HEK293 (cell line): Measurements from ENCODE around the gene NBPF3.

Experiments
- CTCF ChIA-PET: fragments of 350-600 bp; formaldehyde crosslinking; extraction: SDS; loops from one replicate; lab custom pipeline; 2021; ENCODE audit warnings: antibody characterized with exemption; lab: Yijun Ruan, JAX
- POLR2A ChIA-PET: fragments of 300-600 bp; formaldehyde crosslinking; extraction: SDS; loops from one replicate; lab custom pipeline; 2020; ENCODE audit warnings: antibody characterized with exemption, inconsistent platforms; lab: Yijun Ruan, JAX
- H3K27ac ChIP-seq: fragments of 200-500 bp; sonication (Bioruptor generic); 2 replicates; pipeline ENCODE4 v1.5.1; 2014; ENCODE audit warnings: low read depth, low read length, control low read depth, inconsistent platforms; ENCODE audit errors: extremely low read depth
- H3K36me3 ChIP-seq, 2 experiments: fragments of 200-500 bp in 1 of 2; sonication (Bioruptor generic) in 1 of 2; 1 replicate in 1 of 2; 2 replicates in 1 of 2; pipeline ENCODE4 v1.5.1; 2014 to 2017; ENCODE audit warnings: inconsistent platforms in 2 of 2, low read length in 2 of 2; ENCODE audit not compliant: control insufficient read depth in 2 of 2, insufficient read depth in 1 of 2
- H3K4me1 ChIP-seq: fragments of 200-500 bp; sonication (Bioruptor generic); 2 replicates; pipeline ENCODE4 v1.5.1; 2014; ENCODE audit warnings: mild to moderate bottlenecking, low read length, inconsistent platforms; ENCODE audit not compliant: control insufficient read depth, insufficient read depth
- H3K4me3 ChIP-seq: 2 replicates; pipeline ENCODE4 v1.5.1; 2011; ENCODE audit warnings: low read depth, mild to moderate bottlenecking, control low read depth, low read length, moderate library complexity
- H3K9me3 ChIP-seq: fragments of 200-500 bp; sonication (Bioruptor generic); 2 replicates; pipeline ENCODE4 v1.5.1; 2014; ENCODE audit warnings: low read depth, low read length, inconsistent platforms; ENCODE audit not compliant: control insufficient read depth, insufficient read depth
- BCL11A ChIP-seq: fragments of 450-650 bp; formaldehyde crosslinking; IDR thresholded peaks from 2 replicates; pipeline ENCODE4 v1.5.1; 2016; ENCODE audit warnings: low read depth, missing biosample characterization, missing genetic modification characterization
- EGR2 ChIP-seq: fragments of 450-650 bp; formaldehyde crosslinking; IDR thresholded peaks from 2 replicates; pipeline ENCODE4 v1.5.1; 2016; ENCODE audit warnings: low read depth, missing biosample characterization, missing genetic modification characterization
- GLI4 ChIP-seq: fragments of 450-650 bp; formaldehyde crosslinking; IDR thresholded peaks from 2 replicates; pipeline ENCODE4 v1.5.1; 2016; ENCODE audit warnings: missing biosample characterization, missing genetic modification characterization
- KLF7 ChIP-seq: fragments of 450-650 bp; formaldehyde crosslinking; IDR thresholded peaks from 2 replicates; pipeline ENCODE4 v1.5.1; 2016; ENCODE audit warnings: missing biosample characterization, missing genetic modification characterization, borderline replicate concordance
- OVOL3 ChIP-seq: fragments of 450-650 bp; formaldehyde crosslinking; IDR thresholded peaks from 2 replicates; pipeline ENCODE4 v1.5.1; 2016; ENCODE audit warnings: missing biosample characterization, missing genetic modification characterization
- SCRT1 ChIP-seq: fragments of 450-650 bp; formaldehyde crosslinking; IDR thresholded peaks from 2 replicates; pipeline ENCODE4 v1.5.1; 2016; ENCODE audit warnings: missing biosample characterization, missing genetic modification characterization, borderline replicate concordance
- SCRT2 ChIP-seq: fragments of 450-650 bp; formaldehyde crosslinking; IDR thresholded peaks from 2 replicates; pipeline ENCODE4 v1.5.1; 2016; ENCODE audit warnings: missing biosample characterization, missing genetic modification characterization
- ZFHX2 ChIP-seq: fragments of 450-650 bp; formaldehyde crosslinking; conservative IDR thresholded peaks from 2 replicates; pipeline ENCODE4 v1.5.1; 2016; ENCODE audit warnings: missing biosample characterization, missing genetic modification characterization
- ZNF221 ChIP-seq: fragments of 450-650 bp; formaldehyde crosslinking; IDR thresholded peaks from 2 replicates; pipeline ENCODE4 v1.5.1; 2017; ENCODE audit warnings: missing biosample characterization, missing genetic modification characterization, borderline replicate concordance
- ZNF26 ChIP-seq: fragments of 450-650 bp; formaldehyde crosslinking; IDR thresholded peaks from 2 replicates; pipeline ENCODE4 v1.5.1; 2016; ENCODE audit warnings: missing biosample characterization, missing genetic modification characterization
- ZNF48 ChIP-seq: fragments of 450-650 bp; formaldehyde crosslinking; IDR thresholded peaks from 2 replicates; pipeline ENCODE4 v1.5.1; 2016; ENCODE audit warnings: missing biosample characterization, missing genetic modification characterization
- ZNF560 ChIP-seq: fragments of 450-650 bp; formaldehyde crosslinking; IDR thresholded peaks from 2 replicates; pipeline ENCODE4 v1.5.1; 2017; ENCODE audit warnings: missing biosample characterization, missing genetic modification characterization, borderline replicate concordance
- ZNF596 ChIP-seq: fragments of 450-650 bp; IDR thresholded peaks from 2 replicates; pipeline ENCODE4 v1.5.0; 2018; ENCODE audit warnings: missing biosample characterization, mild to moderate bottlenecking, missing genetic modification characterization, moderate library complexity
- ZNF624 ChIP-seq: fragments of 450-650 bp; formaldehyde crosslinking; IDR thresholded peaks from 2 replicates; pipeline ENCODE4 v1.5.1; 2017; ENCODE audit warnings: missing biosample characterization, missing genetic modification characterization
- ZNF660 ChIP-seq: fragments of 450-650 bp; IDR thresholded peaks from 2 replicates; pipeline ENCODE4 v1.5.1; 2018; ENCODE audit warnings: missing biosample characterization, mild to moderate bottlenecking, missing genetic modification characterization
- ZNF670 ChIP-seq: fragments of 450-650 bp; formaldehyde crosslinking; IDR thresholded peaks from 2 replicates; pipeline ENCODE4 v1.5.1; 2016; ENCODE audit warnings: missing biosample characterization, missing genetic modification characterization, low read depth
- ZNF692 ChIP-seq: fragments of 450-650 bp; formaldehyde crosslinking; IDR thresholded peaks from 2 replicates; pipeline ENCODE4 v1.5.1; 2016; ENCODE audit warnings: missing biosample characterization, missing genetic modification characterization
- ZXDB ChIP-seq: fragments of 450-650 bp; formaldehyde crosslinking; IDR thresholded peaks from 2 replicates; pipeline ENCODE4 v1.5.1; 2016; ENCODE audit warnings: missing biosample characterization, missing genetic modification characterization
- TF ChIP-seq, protein P1 (sequence below): fragments of 450-650 bp; formaldehyde crosslinking; IDR thresholded peaks from 2 replicates; pipeline ENCODE4 v1.5.1; 2016; ENCODE audit warnings: missing biosample characterization, missing genetic modification characterization, borderline replicate concordance
- TF ChIP-seq, protein P2 (sequence below): fragments of 450-650 bp; formaldehyde crosslinking; IDR thresholded peaks from 2 replicates; pipeline ENCODE4 v1.5.1; 2016; ENCODE audit warnings: missing biosample characterization, missing genetic modification characterization

The NBPF3 gene

GRCh38 chr1:21494196-21494595 is 54.3 kb downstream of the NBPF3 start:
- CTCF ChIA-PET = interaction anchor here (1.6 kb wide), 1 partner anchor 124 kb away, joined by 9 read pairs; no protein-coding TSS in a partner anchor
- no peak for TF ChIP-seq ZNF670
- no peak for TF ChIP-seq GLI4 (tag by site-specific recombination)
- TF ChIP-seq ZNF692 (tag by site-specific recombination) = no peak
- TF ChIP-seq ZNF596 (tag by site-specific recombination) = no peak
- H3K9me3 ChIP-seq = no peaks in the 10 kb centered on the region
- POLR2A ChIA-PET = no interaction called here
- no peaks in the 10 kb centered on the region for H3K36me3 ChIP-seq
- H3K4me3 ChIP-seq = no peak overlapping the region
- H3K4me1 ChIP-seq = peaks cover 8% of the 10 kb centered on the region; the same call in 1 of the 2 replicates
- H3K27ac ChIP-seq = no peak overlapping the region

DNA sequence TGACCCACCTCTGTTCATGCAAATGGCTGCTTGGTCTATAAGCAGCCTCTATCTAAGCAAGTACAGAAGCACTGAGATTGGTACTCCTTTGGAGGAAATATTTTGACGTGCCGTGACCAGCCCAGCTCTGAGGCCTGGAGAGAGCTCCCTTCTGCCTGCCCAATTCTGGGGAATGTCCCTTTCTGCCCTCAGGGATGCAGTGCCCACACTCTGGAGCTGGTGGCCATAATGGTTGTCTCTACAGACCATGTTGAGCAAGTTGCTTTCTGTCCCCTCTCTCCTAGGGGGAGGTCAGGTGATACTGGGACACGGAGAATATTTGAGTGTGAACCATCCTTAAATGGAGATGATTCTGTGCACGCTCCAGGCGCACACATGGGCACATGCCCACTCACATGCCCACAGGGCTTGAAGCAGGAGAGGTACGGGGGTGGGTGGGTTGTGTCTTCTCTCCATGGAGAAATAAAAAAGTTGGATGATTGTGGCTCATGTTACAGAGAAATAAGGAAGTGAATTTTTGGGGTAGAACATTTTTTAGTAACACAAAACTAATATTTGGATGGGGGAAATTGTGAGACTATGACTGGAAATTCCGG is 55.4 kb downstream of the NBPF3 start:
- POLR2A ChIA-PET = interaction anchor here (0.6 kb wide), 1 partner anchor 113 kb away, joined by 3 read pairs; no protein-coding TSS in a partner anchor
- peak; percentile 57 for TF ChIP-seq EGR2 (tag by site-specific recombination)
- TF ChIP-seq, protein P1, sequence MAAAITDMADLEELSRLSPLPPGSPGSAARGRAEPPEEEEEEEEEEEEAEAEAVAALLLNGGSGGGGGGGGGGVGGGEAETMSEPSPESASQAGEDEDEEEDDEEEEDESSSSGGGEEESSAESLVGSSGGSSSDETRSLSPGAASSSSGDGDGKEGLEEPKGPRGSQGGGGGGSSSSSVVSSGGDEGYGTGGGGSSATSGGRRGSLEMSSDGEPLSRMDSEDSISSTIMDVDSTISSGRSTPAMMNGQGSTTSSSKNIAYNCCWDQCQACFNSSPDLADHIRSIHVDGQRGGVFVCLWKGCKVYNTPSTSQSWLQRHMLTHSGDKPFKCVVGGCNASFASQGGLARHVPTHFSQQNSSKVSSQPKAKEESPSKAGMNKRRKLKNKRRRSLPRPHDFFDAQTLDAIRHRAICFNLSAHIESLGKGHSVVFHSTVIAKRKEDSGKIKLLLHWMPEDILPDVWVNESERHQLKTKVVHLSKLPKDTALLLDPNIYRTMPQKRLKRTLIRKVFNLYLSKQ (tag by site-specific recombination) = no peak
- TF ChIP-seq ZNF48 (tag by site-specific recombination) = no peak
- TF ChIP-seq ZFHX2 = peak; percentile 32; the same call in 1 of the 2 replicates
- TF ChIP-seq, all 188 proteins: peak for 2
- Histone ChIP-seq H3K36me3 (no peaks in the 10 kb centered on the region), H3K9me3 (no peaks in the 10 kb centered on the region), H3K27ac (no peak overlapping the region), H3K4me3 (no peak overlapping the region), H3K4me1 (peaks cover 8% of the 10 kb centered on the region; the same call in 1 of the 2 replicates)
- CTCF ChIA-PET = interaction anchor here (0.7 to 2.8 kb wide), 5 partner anchors 14 to 125 kb away, joined by 3 to 9 read pairs (median 7); partner anchors contain the start of gene ALPL

DNA sequence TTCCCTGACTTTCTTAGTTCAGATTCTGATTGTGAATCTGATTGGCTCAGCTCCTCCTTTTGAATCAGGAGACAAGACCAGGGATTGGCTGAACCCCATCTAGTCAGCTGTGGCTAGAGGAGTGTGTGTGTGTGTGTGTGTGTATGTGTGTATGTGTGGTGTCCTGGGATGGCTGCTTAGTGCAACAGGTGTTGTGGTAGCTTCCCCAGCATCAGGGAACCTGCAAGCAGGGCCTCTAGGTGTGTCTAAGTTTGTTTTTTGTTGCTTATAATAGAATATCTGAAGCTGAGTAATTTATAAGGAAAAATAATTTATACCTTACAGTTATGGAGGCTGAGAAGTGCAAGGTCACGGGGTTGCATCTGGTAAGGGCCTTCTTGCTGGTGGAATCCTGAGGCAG is 56.1 kb downstream of the NBPF3 start:
- TF ChIP-seq SCRT2 (tag by site-specific recombination) (peak; percentile 90), SCRT1 (tag by site-specific recombination) (peak; percentile 86), ZNF26 (tag by site-specific recombination) (no peak)
- CTCF ChIA-PET = interaction anchor here (0.8 to 2.8 kb wide), 5 partner anchors 13 to 253 kb away, joined by 3 to 9 read pairs (median 5); partner anchors contain the start of gene ALPL
- peaks cover 8% of the 10 kb centered on the region; the same call in 1 of the 2 replicates for H3K4me1 ChIP-seq
- POLR2A ChIA-PET = interaction anchor here (0.6 kb wide), 1 partner anchor 112 kb away, joined by 3 read pairs; no protein-coding TSS in a partner anchor
- no peaks in the 10 kb centered on the region for H3K36me3 ChIP-seq
- H3K9me3 ChIP-seq = no peaks in the 10 kb centered on the region
- H3K27ac ChIP-seq = no peak overlapping the region
- H3K4me3 ChIP-seq = no peak overlapping the region

GRCh38 chr1:21496886-21497285 is 56.9 kb downstream of the NBPF3 start:
- H3K36me3 ChIP-seq = no peaks in the 10 kb centered on the region
- ChIA-PET CTCF (interaction anchor here (1.5 to 2.8 kb wide), 2 partner anchors 12 to 127 kb away, joined by 5 to 8 read pairs; partner anchors contain the start of gene ALPL), POLR2A (no interaction called here)
- no peak overlapping the region for H3K4me3 ChIP-seq
- H3K9me3 ChIP-seq = no peaks in the 10 kb centered on the region
- H3K4me1 ChIP-seq = 0 out of 2 replicates have a peak, but pooled peaks cover 5% of the 10 kb centered on the region
- no peak overlapping the region for H3K27ac ChIP-seq
- no peak for TF ChIP-seq ZNF560 (tag by site-specific recombination)
- TF ChIP-seq KLF7 (tag by site-specific recombination) = no peak
- TF ChIP-seq ZNF624 (tag by site-specific recombination) = no peak
- no peak for TF ChIP-seq BCL11A (tag by site-specific recombination)
- no peak for TF ChIP-seq ZXDB (tag by site-specific recombination)
- TF ChIP-seq ZNF221 (tag by site-specific recombination) = no peak
- TF ChIP-seq OVOL3 (tag by site-specific recombination) = no peak
- no peak for TF ChIP-seq ZNF660 (tag by site-specific recombination)
- TF ChIP-seq, protein P2, sequence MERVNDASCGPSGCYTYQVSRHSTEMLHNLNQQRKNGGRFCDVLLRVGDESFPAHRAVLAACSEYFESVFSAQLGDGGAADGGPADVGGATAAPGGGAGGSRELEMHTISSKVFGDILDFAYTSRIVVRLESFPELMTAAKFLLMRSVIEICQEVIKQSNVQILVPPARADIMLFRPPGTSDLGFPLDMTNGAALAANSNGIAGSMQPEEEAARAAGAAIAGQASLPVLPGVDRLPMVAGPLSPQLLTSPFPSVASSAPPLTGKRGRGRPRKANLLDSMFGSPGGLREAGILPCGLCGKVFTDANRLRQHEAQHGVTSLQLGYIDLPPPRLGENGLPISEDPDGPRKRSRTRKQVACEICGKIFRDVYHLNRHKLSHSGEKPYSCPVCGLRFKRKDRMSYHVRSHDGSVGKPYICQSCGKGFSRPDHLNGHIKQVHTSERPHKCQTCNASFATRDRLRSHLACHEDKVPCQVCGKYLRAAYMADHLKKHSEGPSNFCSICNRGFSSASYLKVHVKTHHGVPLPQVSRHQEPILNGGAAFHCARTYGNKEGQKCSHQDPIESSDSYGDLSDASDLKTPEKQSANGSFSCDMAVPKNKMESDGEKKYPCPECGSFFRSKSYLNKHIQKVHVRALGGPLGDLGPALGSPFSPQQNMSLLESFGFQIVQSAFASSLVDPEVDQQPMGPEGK (tag by site-specific recombination) = no peak
